ENCODE data around the gene RBM10.

RBM10 gene

DNA sequence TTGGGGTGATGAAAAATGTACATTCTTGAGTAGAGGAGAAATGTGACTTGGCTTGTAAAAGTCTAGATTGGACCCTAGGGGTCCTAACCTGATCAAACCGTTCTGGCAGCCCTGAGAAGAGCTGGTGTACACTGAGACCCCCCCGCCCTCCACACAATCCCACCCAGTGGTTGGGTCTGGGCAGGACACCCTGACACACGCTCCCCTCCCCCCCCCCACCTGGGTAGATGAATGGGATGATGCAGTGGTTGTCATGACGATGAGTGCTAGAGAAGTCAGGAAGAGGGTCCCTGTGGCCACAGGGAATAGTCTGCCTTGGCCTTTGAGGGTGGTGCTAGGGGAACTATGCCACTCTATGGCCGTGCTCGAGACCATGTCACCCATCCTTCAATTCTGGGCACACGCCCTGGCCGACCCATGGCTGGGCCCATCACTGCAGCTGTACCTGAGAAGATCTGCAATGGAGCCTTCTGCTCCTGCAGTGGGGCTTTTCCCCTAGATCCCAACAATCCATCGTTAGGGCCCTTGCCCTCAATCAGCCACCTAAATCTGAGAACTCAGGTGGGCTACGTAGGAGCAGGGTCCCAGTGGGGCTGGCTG, 77.8 kb downstream of the RBM10 start:
- DNase-seq: no peak

- no peak for DNase-seq
These were observed 78.6 kb downstream of the RBM10 start for GRCh38 chrX:47223476-47224250.

DNA sequence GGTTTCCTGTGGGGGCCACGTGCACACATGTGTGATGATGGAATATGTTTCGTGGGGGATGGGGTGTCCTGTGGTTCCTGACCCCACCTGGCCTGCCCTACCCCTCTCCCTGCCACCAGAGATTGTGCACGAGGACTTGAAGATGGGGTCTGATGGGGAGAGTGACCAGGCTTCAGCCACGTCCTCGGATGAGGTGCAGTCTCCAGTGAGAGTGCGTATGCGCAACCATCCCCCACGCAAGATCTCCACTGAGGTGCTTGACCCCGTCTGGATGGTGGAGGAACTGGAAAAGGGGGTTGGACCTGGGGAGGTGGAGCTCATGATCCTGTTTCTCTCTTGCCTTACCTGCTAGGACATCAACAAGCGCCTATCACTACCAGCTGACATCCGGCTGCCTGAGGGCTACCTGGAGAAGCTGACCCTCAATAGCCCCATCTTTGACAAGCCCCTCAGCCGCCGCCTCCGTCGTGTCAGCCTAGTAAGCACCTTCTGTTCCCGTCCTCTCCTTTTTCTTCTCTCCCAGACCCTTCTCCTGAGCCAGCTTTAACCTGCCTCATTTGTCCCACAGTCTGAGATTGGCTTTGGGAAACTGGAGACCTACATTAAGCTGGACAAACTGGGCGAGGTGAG, 79.4 kb downstream of the RBM10 start:
- DNase-seq: no peak

- no peak for DNase-seq
These were observed 79.9 kb downstream of the RBM10 start for GRCh38 chrX:47224896-47225290.

DNA sequence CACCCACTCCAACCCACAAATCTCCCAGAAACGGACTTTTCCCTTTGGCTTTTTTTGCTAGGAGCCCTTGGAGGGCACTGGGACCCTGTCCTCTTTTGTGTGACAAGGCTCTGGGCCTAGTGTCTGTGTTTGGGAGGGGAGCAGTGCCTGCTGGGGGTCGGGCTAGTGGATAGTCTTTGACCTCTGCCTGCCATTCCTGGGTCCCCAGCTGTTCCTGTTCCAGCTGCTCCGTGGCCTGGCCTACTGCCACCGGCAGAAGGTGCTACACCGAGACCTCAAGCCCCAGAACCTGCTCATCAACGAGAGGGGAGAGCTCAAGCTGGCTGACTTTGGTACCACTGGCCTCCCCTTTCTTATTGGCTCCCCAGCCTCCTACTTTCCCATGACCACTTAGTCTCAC, 81.0 kb downstream of the RBM10 start:
- no peak for DNase-seq

- DNase-seq: no peak
These were observed 81.7 kb downstream of the RBM10 start for GRCh38 chrX:47226531-47227333.

DNA sequence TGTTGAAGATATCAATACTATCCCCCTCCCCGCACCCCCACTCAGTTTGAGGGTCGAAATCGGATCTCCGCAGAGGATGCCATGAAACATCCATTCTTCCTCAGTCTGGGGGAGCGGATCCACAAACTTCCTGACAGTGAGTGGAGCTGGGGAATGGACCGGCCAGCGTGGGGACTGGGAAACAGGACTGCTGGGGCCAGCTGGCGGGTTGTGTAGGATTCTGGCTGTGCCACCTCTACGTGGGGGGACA, 82.2 kb downstream of the RBM10 start:
- no peak for DNase-seq

- DNase-seq: no peak
These were observed 83.7 kb downstream of the RBM10 start for GRCh38 chrX:47228550-47229270.

- DNase-seq: no peak
These were observed 84.4 kb downstream of the RBM10 start for GRCh38 chrX:47229427-47229826.

DNA sequence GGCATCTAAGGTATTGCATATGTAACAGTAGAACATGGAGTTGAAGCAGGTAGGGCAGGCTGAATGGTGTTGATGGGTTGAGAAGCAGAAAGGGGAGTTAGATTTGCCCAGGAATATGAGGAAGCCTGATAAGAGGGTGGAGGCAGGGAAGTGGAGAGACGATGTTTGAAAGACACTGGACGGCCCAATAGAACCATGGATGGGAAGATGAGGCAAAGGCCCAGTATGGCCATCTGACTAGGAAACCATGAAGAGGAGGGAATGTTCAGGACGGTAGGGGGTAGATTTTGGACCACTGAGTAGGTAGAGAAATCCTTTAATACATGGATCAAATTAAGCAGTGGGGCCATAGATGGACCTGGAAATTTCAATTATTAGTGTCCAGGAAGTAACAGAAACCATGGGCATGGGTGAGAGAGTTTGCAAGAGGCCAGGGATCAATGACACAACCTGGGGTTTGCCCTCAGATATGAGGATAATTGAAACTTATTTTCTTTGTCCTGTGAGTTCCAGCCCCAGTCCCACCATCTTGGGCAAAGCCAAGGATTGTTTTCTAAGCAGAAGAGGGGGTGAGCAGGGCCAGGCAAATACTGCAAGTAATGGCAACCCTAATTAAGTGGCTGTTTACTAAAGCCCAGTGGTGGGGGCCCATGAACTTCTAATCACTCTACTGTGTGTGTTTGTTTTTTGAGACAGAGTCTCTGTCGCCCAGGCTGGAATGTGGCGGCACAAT, 85.3 kb downstream of the RBM10 start:
- DNase-seq: no peak

DNA sequence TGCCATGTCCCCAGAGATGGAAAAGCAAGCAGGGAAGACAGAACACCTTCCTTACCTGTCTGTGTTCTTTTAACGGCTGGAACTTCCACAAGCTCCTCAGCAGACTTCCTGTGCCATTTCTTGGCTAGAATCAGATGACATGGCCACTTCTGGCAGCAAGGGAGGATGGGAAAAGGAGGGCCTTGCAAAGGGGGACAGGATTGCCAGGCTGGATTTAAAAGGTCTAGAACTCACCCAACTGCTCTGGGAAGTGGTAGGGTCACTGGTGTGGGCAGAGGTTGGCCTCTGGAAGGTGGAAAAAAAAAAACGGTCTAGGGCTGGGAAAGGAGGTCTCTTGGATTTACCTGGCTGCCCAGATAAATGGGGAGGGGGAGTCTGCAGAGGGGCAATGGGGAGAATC, 86.1 kb downstream of the RBM10 start:
- no peak for DNase-seq

DNA sequence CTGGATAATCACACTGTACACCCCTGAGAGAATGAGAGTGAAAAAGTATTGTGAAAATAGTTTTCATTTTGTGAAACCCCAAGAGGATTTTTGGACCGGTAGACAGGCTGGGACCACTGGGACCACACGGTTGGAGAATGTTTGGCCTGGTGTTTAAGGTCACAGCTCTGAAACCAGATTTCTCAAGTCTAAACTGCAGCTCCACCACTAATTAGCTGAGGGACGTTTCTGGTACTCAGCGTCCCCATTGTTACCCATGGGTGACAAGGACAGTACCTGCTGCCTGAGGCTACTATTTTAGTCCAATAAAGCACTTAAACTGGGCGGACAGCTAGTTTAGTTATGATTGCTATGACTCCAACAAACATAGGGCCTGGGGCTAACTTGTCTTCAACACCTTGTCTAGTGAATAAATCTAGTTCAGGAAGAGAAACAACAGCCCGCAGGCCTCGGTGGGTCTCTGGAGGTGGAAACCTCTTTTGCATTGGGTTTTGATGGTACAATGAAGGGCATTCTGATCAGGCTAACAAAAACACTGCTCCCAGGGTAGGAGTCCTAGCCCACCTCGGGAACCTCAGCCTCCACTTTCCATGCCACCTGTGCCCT, 87.3 kb downstream of the RBM10 start:
- DNase-seq: peak; percentile 35

DNA sequence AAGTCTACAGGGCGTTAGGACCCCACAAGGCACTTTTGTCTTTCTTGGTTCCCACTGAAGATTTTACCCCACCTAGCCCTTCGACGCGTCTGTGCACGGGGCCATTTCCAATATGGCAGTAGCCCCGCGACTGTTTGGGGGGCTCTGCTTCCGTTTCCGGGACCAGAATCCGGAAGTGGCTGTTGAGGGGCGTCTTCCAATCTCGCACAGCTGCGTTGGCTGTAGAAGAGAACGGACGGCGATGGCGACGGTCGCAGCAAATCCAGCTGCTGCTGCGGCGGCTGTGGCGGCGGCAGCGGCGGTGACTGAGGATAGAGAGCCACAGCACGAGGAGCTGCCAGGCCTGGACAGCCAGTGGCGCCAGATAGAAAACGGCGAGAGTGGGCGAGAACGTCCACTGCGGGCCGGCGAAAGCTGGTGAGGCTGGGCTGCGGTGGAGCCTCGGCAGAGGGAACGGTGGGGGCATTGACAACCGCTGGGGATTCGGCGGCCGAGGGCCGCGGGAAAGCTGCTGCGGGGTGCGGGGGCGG, 87.8 kb downstream of the RBM10 start, which contains the start of gene USP11:
Gene USP11 (plus strand): TSS at position 207 of the 530 bp plus-strand sequence. CDS start 35 bp downstream, at position 242.
- DNase-seq: peak; percentile 72

- DNase-seq: peak; percentile 91
These were observed 88.5 kb downstream of the RBM10 start for GRCh38 chrX:47233333-47234113.

DNA sequence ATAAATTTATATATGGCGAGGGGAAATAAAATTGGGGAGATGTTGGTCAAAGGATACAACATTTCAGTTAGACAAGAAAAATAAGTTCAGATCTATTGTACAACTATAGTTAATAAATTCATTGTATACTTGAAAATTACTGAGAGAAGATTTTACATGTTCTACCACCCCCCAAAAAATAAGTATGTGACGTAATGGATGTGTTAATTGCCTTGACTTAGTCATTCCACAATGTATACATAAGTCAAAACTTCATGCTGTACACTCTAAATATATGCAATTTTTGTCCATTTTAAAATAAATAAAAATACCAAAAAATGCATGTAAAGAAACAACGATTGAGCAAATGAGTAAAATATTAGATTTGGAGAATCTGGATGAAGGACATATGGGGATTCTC, 89.6 kb downstream of the RBM10 start:
- DNase-seq: no peak

GRCh38 chrX:47235691-47236103, 90.7 kb downstream of the RBM10 start:
- no peak for DNase-seq
